Activated CD4-positive, alpha-beta memory T cell treated with anti-CD3 and anti-CD28 coated beads, Interleukin-2, amount 10 ng/mL, durations not matched to agents 7 days and 5 days (primary cell): ENCODE data around the gene NSG2. TPM values are rescaled to one million over a fixed set of nuclear protein-coding genes. Genes with fewer than 3 reads are reported as not detected.
"Not testable (repeated sequence)": the region's sequence is repeated elsewhere in the genome, so short reads cannot be mapped to it uniquely, and the experiment has no call there.

Experiments
- CTCF ChIA-PET: fragments of 350-600 bp; sonication (Branson Sonifier 250); formaldehyde crosslinking; loops from one replicate; lab custom pipeline; 2021; ENCODE audit warnings: antibody characterized with exemption, inconsistent platforms; lab: Charles Lee
- POLR2A ChIA-PET: fragments of 350-600 bp; sonication (Branson Sonifier 250); formaldehyde crosslinking; loops from one replicate; lab custom pipeline; 2021; ENCODE audit warnings: antibody characterized with exemption; lab: Charles Lee
- DNase-seq: peaks from one replicate; pipeline ENCODE4 v3.0.0-alpha.2; 2020
- H3K27ac Mint-ChIP-seq: one replicate; pipeline ENCODE4 v1.8.0; 2021; ENCODE audit warnings: mild to moderate bottlenecking, mixed read lengths
- H3K27me3 Mint-ChIP-seq: one replicate; pipeline ENCODE4 v1.8.0; 2021; ENCODE audit warnings: mixed read lengths
- H3K36me3 Mint-ChIP-seq: one replicate; pipeline ENCODE4 v1.8.0; 2021; ENCODE audit warnings: low read depth, mixed read lengths
- H3K4me1 Mint-ChIP-seq: one replicate; pipeline ENCODE4 v1.8.0; 2021; ENCODE audit warnings: mixed read lengths
- H3K4me3 Mint-ChIP-seq: one replicate; pipeline ENCODE4 v1.8.0; 2021; ENCODE audit warnings: mild to moderate bottlenecking, mixed read lengths
- H3K9me3 Mint-ChIP-seq: one replicate; pipeline ENCODE4 v1.8.0; 2021; ENCODE audit warnings: mixed read lengths
- total RNA-seq, 2 experiments: library from RNA; stranded (reverse); gene quantifications; one replicate each; pipeline ENCODE4 v1.2.3, GENCODE V29; 2021

Gene NSG2
- total RNA-seq: not detected

DNA sequence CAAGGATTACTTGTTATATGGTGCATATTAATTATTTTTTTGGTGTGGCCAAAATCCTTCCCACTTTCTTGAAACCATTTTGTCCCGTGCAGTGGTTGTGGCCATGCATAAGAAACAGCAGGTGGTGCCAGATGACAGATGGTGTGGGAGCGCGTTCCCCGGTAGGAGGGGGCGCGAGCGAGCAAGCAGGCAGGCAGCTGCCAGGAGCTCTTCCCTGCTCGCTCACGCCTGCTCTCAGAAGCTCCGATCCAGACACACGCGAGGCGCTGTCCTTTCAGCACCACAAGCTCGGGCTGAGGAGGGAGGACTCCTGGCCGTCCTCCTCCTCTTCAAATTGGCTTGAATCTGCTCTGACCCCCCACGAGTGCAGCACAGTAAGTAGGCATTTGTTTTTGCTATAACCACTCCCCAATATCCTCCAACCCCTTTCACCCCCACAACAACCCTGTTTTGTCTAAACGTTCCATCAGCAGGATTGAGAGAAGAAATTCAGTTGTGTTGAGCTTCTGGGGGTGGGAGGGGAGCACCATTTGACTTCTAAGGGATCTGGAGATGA lies at the start of gene NSG2:
NSG2 (plus strand) TSS at position 237 of the 556 bp plus-strand sequence. CDS start 1,050 bp downstream, outside the sequence.
- CTCF ChIA-PET: interaction anchor here (0.7 to 1.4 kb wide), 3 partner anchors 11 to 266 kb away, joined by 3 to 9 read pairs (median 3); no protein-coding TSS in a partner anchor
- Mint-ChIP-seq H3K9me3 (no peaks in the 10 kb centered on the region), H3K27me3 (peaks cover 2% of the 10 kb centered on the region), H3K36me3 (no peaks in the 10 kb centered on the region), H3K4me3 (no peak within 1 kb of the TSS), H3K4me1 (no peaks in the 10 kb centered on the region), H3K27ac (no peak within 1 kb of the TSS)
- POLR2A ChIA-PET: no interaction called here
- DNase-seq: peak; percentile 47

DNA sequence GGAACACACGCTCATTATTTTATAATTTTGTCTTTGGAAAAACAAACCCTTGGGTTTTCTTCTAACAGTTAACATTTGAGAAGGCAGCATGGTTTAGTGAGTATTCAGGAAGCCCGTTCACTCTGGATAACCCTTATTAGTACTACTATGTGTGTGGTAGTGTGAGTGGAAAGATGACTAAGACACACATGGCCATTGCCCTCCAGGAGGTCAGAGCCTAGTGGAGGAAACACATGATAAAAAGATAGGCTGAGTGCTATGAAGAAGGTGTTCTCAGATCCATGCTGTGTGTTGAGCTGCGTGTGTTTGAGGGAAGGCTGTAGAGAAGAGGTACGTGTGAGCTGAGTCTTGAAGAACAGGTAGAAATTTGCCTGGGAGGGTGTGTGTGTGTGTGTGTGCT lies 48.2 kb upstream of the NSG2 start:
- Mint-ChIP-seq H3K27ac (no peak overlapping the region), H3K27me3 (peaks cover 29% of the 10 kb centered on the region), H3K4me1 (no peaks in the 10 kb centered on the region), H3K9me3 (no peaks in the 10 kb centered on the region), H3K36me3 (no peaks in the 10 kb centered on the region), H3K4me3 (no peak overlapping the region)
- CTCF ChIA-PET: no interaction called here
- POLR2A ChIA-PET: no interaction called here
- no peak for DNase-seq

DNA sequence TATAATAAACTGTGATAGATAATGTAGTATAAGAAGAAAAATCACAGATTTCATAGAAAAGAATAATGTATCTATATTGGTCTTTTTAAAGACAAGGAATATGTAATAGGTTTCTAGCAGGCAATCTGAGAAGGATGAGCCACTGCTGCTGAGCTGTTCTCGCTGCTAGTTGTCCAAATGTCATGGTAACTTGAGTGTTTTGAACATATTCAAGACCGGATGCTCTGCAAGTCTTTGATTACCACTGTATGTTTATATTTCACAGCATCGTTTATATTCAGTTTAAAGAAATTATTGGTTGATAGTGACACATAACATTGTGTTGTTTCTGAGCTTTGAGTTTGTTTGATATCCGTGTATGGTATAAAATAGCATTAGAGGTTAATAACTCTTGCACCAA lies 47.0 kb upstream of the NSG2 start:
- ChIA-PET CTCF (no interaction called here), POLR2A (no interaction called here)
- H3K9me3 Mint-ChIP-seq: no peaks in the 10 kb centered on the region
- no peak for DNase-seq
- H3K36me3 Mint-ChIP-seq: no peaks in the 10 kb centered on the region
- no peak overlapping the region for H3K27ac Mint-ChIP-seq
- H3K4me1 Mint-ChIP-seq: no peaks in the 10 kb centered on the region
- no peak overlapping the region for H3K4me3 Mint-ChIP-seq
- peaks cover 39% of the 10 kb centered on the region for H3K27me3 Mint-ChIP-seq

DNA sequence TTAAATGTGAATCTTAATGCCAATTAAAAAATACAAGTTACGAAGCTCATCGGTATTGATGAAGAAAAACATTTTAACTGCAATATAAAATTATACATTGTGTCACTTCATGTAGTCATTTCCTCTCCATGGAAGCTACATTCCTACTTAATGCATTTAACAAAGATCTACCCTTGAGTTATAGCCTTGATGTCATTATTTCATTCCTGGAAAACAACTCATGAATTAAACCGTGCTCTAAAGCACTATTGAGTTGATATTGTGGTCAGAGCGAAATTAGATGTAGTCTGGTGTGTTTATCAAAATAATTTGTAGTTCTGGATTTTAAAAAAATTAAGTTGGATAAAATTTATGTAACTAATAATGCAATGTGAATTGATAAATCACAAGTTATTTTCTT lies 45.4 kb upstream of the NSG2 start:
- no peak overlapping the region for H3K27ac Mint-ChIP-seq
- peaks cover 46% of the 10 kb centered on the region for H3K27me3 Mint-ChIP-seq
- no peaks in the 10 kb centered on the region for H3K9me3 Mint-ChIP-seq
- DNase-seq: no peak
- ChIA-PET CTCF (no interaction called here), POLR2A (no interaction called here)
- H3K36me3 Mint-ChIP-seq: no peaks in the 10 kb centered on the region
- no peaks in the 10 kb centered on the region for H3K4me1 Mint-ChIP-seq
- H3K4me3 Mint-ChIP-seq: no peak overlapping the region

DNA sequence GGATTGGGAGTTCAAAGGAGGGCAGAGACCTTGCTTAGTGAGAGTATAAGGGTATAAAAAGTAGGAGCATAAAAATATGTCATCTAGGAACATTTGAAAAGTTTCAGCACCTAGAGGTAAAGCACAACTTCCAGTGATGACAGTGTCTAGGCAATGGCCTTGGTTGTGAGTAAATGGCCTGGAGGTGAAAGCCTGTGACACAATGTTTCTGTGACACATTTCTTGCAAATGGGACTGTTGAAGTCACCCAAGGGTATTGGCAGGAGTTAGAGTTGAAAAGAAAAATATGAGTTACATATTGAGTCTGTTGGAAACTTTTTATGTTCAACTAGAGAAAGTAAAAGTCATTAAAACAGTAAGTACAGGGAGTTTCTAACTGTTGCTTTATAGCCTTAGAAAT lies 41.7 kb upstream of the NSG2 start:
- Mint-ChIP-seq H3K4me1 (no peaks in the 10 kb centered on the region), H3K27ac (no peak overlapping the region), H3K36me3 (no peaks in the 10 kb centered on the region), H3K27me3 (peaks cover 31% of the 10 kb centered on the region), H3K9me3 (no peaks in the 10 kb centered on the region), H3K4me3 (no peak overlapping the region)
- no peak for DNase-seq
- ChIA-PET POLR2A (no interaction called here), CTCF (no interaction called here)

DNA sequence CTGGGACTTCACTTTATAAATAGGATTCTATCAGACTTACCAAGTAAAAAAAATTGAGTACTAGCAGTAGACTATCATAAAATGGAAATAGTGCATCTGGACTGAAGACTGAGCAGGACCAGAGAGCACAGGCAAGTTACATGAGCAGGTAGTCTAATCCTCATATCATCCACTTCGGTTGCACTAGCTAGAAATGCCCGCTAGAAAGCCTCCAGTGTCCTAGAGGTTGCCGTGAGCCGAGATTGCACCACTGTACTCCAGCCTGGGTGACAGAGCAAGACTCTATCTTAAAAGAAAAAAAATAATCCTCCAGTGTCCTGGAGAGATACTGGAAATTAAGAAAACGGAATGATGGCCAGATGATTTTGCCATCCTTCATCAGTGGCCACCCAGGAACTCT lies 36.6 kb upstream of the NSG2 start:
- H3K27ac Mint-ChIP-seq: no peak overlapping the region
- CTCF ChIA-PET: interaction anchor here (0.7 to 1.5 kb wide), 2 partner anchors 139 to 393 kb away, joined by 3 read pairs; no protein-coding TSS in a partner anchor
- DNase-seq: no peak
- POLR2A ChIA-PET: no interaction called here
- H3K4me1 Mint-ChIP-seq: peaks cover 4% of the 10 kb centered on the region
- no peaks in the 10 kb centered on the region for H3K9me3 Mint-ChIP-seq
- peaks cover 7% of the 10 kb centered on the region for H3K27me3 Mint-ChIP-seq
- H3K36me3 Mint-ChIP-seq: no peaks in the 10 kb centered on the region
- no peak overlapping the region for H3K4me3 Mint-ChIP-seq

DNA sequence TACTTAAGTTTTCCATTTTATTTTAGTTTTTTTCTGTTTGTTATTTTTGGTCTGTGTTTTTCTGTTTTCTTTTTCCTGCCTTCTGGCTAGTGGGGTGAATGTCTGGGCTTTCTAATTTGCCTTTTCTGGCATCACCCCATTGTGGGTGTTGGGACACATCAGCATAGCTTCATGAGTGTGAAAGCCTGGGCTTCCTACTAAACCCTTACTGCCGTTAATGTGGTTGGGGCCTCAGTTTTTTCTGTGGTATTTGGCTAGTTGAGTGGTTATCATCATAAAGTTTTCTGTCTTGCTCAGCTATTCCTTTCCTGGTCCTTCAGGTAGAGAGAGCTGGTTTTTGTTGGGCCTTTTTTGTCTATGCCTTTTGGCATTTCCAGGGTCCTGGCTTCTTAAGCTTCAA lies 35.1 kb upstream of the NSG2 start:
- Mint-ChIP-seq H3K4me1 (peaks cover 4% of the 10 kb centered on the region), H3K36me3 (no peaks in the 10 kb centered on the region), H3K27ac (no peak overlapping the region), H3K4me3 (no peak overlapping the region), H3K27me3 (peaks cover 4% of the 10 kb centered on the region), H3K9me3 (no peaks in the 10 kb centered on the region)
- CTCF ChIA-PET: interaction anchor here (0.7 to 1.5 kb wide), 3 partner anchors 25 to 394 kb away, joined by 3 to 4 read pairs (median 3); no protein-coding TSS in a partner anchor
- no peak for DNase-seq
- POLR2A ChIA-PET: no interaction called here

DNA sequence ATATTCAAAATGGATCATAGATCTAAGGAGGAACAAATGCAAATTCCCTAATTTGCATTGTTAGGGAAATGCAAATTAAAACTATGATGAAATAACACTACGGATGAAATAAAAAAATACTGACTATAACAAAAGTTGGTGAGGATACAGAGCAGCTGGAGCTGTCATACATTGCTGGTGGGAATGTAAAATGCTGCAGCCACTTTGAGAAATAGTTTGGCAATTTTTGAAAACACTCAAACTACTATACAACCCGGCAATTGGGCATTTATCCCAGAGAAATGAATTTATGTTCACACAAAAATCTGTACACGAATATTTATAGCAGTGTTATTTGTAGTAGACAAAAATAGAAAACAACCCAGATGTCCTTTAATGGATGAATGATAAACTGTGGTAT lies 34.1 kb upstream of the NSG2 start:
- H3K36me3 Mint-ChIP-seq: no peaks in the 10 kb centered on the region
- no peak overlapping the region for H3K4me3 Mint-ChIP-seq
- peaks cover 4% of the 10 kb centered on the region for H3K4me1 Mint-ChIP-seq
- CTCF ChIA-PET: no interaction called here
- H3K27me3 Mint-ChIP-seq: no peaks in the 10 kb centered on the region
- no peaks in the 10 kb centered on the region for H3K9me3 Mint-ChIP-seq
- POLR2A ChIA-PET: no interaction called here
- H3K27ac Mint-ChIP-seq: no peak overlapping the region
- no peak for DNase-seq

DNA sequence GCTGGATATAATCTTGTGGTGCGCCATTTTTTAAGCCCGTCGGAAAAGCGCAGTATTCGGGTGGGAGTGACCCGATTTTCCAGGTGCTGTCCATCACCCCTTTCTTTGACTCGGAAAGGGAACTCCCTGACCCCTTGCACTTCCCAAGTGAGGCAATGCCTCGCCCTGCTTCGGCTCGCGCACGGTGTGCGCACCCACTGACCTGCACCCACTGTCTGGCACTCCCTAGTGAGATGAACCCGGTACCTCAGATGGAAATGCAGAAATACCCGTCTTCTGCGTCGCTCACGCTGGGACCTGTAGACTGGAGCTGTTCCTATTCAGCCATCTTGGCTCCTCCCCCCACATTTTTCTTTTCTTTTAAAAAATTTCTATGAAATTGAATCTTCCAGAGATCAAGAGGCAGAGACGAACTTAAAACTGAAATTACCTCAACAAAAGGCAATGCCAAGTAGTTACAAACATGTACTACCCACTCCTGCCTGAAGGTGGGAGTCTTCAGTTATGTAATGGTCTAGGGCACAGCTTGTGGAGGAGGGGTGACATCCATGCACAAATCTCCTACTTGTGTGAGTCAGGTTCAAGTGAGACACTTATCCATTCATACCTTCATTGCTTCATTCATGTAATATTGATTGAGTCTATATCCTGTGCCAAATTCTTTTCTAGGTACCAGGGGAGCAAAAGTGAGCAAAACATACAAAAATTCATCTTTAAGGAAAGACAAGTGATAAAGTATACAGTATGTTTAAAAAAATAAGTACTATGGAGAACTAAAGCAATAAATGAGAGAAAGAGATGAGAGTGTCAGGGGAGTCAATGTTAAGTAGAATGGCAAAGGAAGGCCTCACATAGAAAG lies 25.2 kb upstream of the NSG2 start:
- H3K4me3 Mint-ChIP-seq, H3K9me3 Mint-ChIP-seq, H3K27ac Mint-ChIP-seq, H3K27me3 Mint-ChIP-seq, H3K4me1 Mint-ChIP-seq, DNase-seq, POLR2A ChIA-PET, H3K36me3 Mint-ChIP-seq: not testable (repeated sequence)
- CTCF ChIA-PET: interaction anchor here (0.7 kb wide), 1 partner anchor 292 kb away, joined by 3 read pairs; no protein-coding TSS in a partner anchor

DNA sequence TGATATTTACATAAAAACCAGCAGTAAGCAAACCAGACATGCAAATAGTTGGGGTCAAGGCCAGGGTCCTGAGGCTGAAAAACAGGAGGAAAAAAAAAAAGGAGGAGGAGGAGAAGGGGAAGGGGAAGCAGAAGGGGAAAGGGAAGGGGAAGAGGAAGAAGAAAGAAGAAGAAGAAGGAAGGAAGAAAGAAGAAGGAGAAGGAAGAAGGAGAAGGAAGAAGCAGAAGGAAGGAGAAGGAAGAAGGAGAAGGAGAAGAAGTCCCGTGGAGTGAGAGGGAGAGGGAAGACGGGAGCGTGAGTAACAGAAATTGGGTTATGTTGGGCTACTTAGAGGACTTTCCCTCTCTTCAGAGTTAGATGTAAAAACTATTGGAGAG lies 24.6 kb upstream of the NSG2 start:
- Mint-ChIP-seq H3K27ac (no peak overlapping the region), H3K4me1 (no peaks in the 10 kb centered on the region), H3K4me3 (no peak overlapping the region), H3K9me3 (no peaks in the 10 kb centered on the region), H3K36me3 (no peaks in the 10 kb centered on the region), H3K27me3 (peaks cover 12% of the 10 kb centered on the region)
- DNase-seq: no peak
- ChIA-PET CTCF (no interaction called here), POLR2A (no interaction called here)

DNA sequence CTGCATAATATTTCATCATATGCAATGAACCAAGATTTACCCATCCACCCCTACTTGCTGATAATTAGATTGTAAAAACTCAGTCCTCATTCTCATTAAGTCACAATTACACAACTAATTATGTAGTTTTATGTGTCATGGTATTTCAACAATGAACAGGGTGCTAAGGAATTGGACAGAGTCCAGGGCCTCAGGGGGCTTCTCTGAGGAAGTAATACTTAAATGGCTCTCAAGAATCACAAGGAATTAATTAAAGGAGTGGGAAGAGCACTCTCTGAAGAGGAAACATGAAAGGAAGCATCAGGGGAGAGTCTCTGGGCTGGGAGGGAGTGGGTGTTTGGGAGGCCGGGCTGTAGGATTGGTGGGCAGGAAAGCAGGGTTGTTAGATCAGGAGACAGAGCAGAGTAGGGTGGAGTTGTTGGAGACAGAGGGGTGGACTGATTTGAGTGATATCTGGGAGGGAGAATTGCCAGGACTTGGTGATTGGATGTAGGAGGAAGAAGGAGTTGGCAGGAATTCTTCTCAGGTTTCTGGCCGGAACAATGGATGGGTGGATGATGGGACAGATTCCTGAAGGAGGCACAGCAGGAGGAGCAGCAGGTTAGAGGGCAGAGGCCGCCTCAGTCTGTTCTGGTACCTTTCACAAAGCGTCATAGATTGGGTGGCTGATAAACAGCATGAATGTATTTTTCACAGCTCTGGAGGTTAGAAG lies 23.0 kb upstream of the NSG2 start:
- DNase-seq: no peak
- H3K27me3 Mint-ChIP-seq: peaks cover 12% of the 10 kb centered on the region

DNA sequence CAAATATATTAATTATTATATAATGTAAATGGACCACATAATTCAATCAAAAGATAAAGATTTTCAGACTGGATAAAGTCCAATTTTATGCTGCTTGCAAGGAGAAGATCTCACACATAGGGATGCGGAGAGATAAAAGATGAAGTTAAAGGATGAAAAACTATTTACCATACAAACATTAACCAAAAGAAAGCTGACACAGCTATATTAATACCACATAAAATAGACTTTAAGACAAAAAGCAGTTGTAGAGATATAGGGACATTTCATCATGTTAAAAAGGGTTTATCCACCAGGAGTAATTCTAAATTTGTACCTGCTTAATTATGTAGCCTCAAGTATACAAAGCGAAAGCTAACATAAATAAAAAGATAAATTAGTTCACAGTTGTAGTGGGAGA lies 15.2 kb upstream of the NSG2 start:
- no peak for DNase-seq
- Mint-ChIP-seq H3K27ac (no peak overlapping the region), H3K4me1 (no peaks in the 10 kb centered on the region), H3K27me3 (peaks cover 4% of the 10 kb centered on the region), H3K36me3 (no peaks in the 10 kb centered on the region), H3K9me3 (peaks cover 14% of the 10 kb centered on the region), H3K4me3 (no peak overlapping the region)
- ChIA-PET POLR2A (no interaction called here), CTCF (no interaction called here)

More for the DNA sequence above, 23.0 kb upstream of the NSG2 start:
- ChIA-PET POLR2A (no interaction called here), CTCF (no interaction called here)
- Mint-ChIP-seq H3K9me3 (no peaks in the 10 kb centered on the region), H3K27ac (no peak overlapping the region), H3K4me3 (no peak overlapping the region), H3K4me1 (no peaks in the 10 kb centered on the region), H3K36me3 (no peaks in the 10 kb centered on the region)
